GM10847 (cell line): Measurements from ENCODE around the gene MUC4.

ENCODE experiments used
- POLR2A ChIP-seq: IDR thresholded peaks from 2 replicates; pipeline ENCODE4 v1.6.1; 2011; ENCODE audit not compliant: insufficient read length; ENCODE audit errors: extremely low read depth

MUC4 gene

GRCh38 chr3:195811756-195812155 lies at the start of gene MUC4:
Gene MUC4 (minus strand): TSS chr3:195811929. CDS start chr3:195811817, 112 bp downstream.
- no peak for TF ChIP-seq POLR2A

- TF ChIP-seq POLR2A, result no peak
These were observed 48.7 kb upstream of the MUC4 start for GRCh38 chr3:195860456-195860855.

GRCh38 chr3:195859846-195860411 lies 48.2 kb upstream of the MUC4 start:
- TF ChIP-seq POLR2A, result no peak

GRCh38 chr3:195859061-195859845 lies 47.5 kb upstream of the MUC4 start:
- no peak for TF ChIP-seq POLR2A

GRCh38 chr3:195856410-195857084 lies 44.8 kb upstream of the MUC4 start:
- TF ChIP-seq POLR2A, result no peak

GRCh38 chr3:195855471-195856409 lies 44.0 kb upstream of the MUC4 start:
- no peak for TF ChIP-seq POLR2A

- TF ChIP-seq POLR2A, result no peak
These were observed 43.0 kb upstream of the MUC4 start for GRCh38 chr3:195854628-195855294.

- TF ChIP-seq POLR2A, result no peak
These were observed 42.3 kb upstream of the MUC4 start for GRCh38 chr3:195853996-195854395.

- TF ChIP-seq POLR2A, result no peak
These were observed 41.3 kb upstream of the MUC4 start for GRCh38 chr3:195853036-195853435.

- no peak for TF ChIP-seq POLR2A
These were observed 39.3 kb upstream of the MUC4 start for GRCh38 chr3:195850857-195851543.

GRCh38 chr3:195849322-195850074 lies 37.8 kb upstream of the MUC4 start:
- no peak for TF ChIP-seq POLR2A

- no peak for TF ChIP-seq POLR2A
These were observed 35.6 kb upstream of the MUC4 start for GRCh38 chr3:195847055-195847950.
